WERI-Rb-1 (cell line): ENCODE measurements around the gene ABLIM3.

Experiments
- DNase-seq: peaks from one replicate; pipeline ENCODE4 v3.0.0-alpha.2; 2020
- H3K27ac ChIP-seq: fragments of 250-450 bp; sonication (Bioruptor Pico); 2 replicates; pipeline ENCODE4 v1.5.1; 2020; ENCODE audit warnings: mild to moderate bottlenecking, moderate library complexity
- H3K27me3 ChIP-seq: fragments of 250-450 bp; sonication (Bioruptor Pico); 2 replicates; pipeline ENCODE4 v1.5.1; 2021; ENCODE audit warnings: mild to moderate bottlenecking, low read depth, moderate library complexity; ENCODE audit not compliant: insufficient read depth, severe bottlenecking
- H3K36me3 ChIP-seq: fragments of 250-450 bp; sonication (Bioruptor Pico); 2 replicates; pipeline ENCODE4 v1.5.1; 2020; ENCODE audit warnings: mild to moderate bottlenecking, moderate library complexity
- H3K4me3 ChIP-seq: 2 replicates; pipeline ENCODE4 v1.5.1; 2011; ENCODE audit warnings: low read depth, mild to moderate bottlenecking, control low read depth, low read length
- H3K9me3 ChIP-seq: fragments of 250-450 bp; sonication (Bioruptor Pico); 2 replicates; pipeline ENCODE4 v1.5.1; 2021; ENCODE audit warnings: mild to moderate bottlenecking, moderate library complexity; ENCODE audit not compliant: severe bottlenecking
- CTCF ChIP-seq: IDR thresholded peaks from 2 replicates; pipeline ENCODE4 v1.5.1; 2011; ENCODE audit warnings: low read depth, mild to moderate bottlenecking, control low read depth, inconsistent platforms, low read length

ABLIM3 gene

DNA sequence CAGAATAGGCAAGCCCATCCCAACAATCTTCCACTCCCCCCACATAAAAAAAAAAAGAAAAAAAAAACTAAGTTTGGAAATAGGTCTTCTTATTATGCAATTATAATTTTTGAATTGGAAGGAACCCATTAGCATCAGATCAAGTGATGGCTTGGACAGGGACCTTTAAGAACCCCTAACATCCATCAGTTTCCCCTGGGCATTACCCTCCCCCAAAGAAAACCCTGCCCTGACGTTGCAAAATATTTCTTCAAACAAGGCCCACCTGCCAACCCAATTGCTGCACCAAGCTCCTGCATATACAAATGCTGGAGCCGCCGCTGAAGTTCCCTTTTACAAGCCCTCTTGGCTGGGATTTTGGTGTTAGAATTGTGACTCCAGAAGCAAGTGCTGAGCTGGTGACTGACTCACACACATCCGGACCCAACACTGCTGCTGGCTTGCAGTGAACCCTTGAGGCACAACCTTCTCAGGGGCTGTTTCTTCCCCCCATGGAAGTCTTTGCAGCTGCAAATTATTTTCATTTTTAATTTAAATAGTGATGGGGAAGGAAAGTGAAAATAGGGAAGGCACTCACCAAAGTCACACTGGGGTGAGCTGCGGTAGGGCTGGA lies 74.3 kb downstream of the ABLIM3 start:
- TF ChIP-seq CTCF = no peak
- no peak overlapping the region for H3K4me3 ChIP-seq
- no peak for DNase-seq
- no peaks in the 10 kb centered on the region for H3K36me3 ChIP-seq
- peaks cover 90% of the 10 kb centered on the region for H3K27me3 ChIP-seq
- no peak overlapping the region for H3K27ac ChIP-seq
- H3K9me3 ChIP-seq = no peaks in the 10 kb centered on the region

- peaks cover 90% of the 10 kb centered on the region for H3K27me3 ChIP-seq
- no peak overlapping the region for H3K4me3 ChIP-seq
- no peak overlapping the region for H3K27ac ChIP-seq
- no peaks in the 10 kb centered on the region for H3K36me3 ChIP-seq
- no peaks in the 10 kb centered on the region for H3K9me3 ChIP-seq
- TF ChIP-seq CTCF = no peak
- no peak for DNase-seq
Observed at GRCh38 chr5:149216496-149216895, 75.2 kb downstream of the ABLIM3 start.

DNA sequence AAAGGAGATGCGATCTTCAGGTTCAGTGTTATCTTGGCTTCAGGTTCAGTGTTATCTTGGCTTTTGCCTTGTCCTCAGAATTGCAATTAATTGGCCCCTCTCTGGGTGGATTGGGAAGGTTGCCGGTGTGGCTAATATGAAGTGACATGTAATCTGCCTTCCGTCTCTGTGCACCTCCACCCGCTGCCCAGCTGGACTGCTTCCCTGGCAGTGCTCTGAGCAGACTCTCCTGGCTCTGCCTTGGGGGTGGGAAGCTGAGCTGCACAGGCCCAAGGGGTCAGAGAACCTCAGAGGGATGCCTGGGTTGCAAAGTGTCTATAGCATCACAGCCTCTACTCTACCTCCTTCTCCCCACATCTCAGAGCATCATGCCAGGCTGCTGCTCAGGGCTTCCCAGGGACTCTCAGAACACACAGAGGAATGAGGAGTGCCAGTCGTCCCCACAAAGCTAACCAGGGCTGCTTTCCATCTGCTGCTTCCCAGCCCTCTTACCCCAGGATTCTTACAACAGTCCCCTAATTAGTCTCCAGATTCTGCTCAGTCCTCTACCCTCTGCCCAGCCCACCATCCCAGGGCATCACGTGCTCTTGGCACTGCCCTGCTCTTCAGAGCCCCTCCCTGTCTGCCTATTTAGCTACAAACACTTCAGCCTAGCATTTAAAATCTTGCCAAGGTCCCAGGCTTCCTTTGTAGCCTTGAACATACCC lies 76.0 kb downstream of the ABLIM3 start:
- peaks cover 88% of the 10 kb centered on the region for H3K27me3 ChIP-seq
- no peak for DNase-seq
- H3K4me3 ChIP-seq = no peak overlapping the region
- no peaks in the 10 kb centered on the region for H3K36me3 ChIP-seq
- no peak for TF ChIP-seq CTCF
- no peaks in the 10 kb centered on the region for H3K9me3 ChIP-seq
- no peak overlapping the region for H3K27ac ChIP-seq

DNA sequence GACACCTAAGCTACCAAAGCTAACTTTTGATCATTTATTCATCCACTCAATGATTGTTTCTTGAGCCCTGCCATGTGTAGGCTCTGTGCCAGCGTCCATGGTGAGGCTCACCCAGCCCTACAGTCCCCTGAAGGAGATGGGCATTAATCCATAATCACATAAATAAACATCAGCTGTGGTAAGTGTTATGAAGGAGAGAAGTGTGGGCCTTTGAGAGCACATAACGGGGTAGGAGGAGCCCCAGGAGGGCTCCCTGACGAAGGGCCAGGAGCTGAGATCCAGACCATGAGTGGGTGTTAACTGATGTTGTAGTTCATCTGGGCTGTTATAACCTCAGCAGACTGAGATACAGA lies 76.5 kb downstream of the ABLIM3 start:
- no peak overlapping the region for H3K27ac ChIP-seq
- no peaks in the 10 kb centered on the region for H3K9me3 ChIP-seq
- TF ChIP-seq CTCF = no peak
- no peak overlapping the region for H3K4me3 ChIP-seq
- no peak for DNase-seq
- H3K36me3 ChIP-seq = no peaks in the 10 kb centered on the region
- peaks cover 85% of the 10 kb centered on the region for H3K27me3 ChIP-seq

- no peak for TF ChIP-seq CTCF
- Histone ChIP-seq H3K9me3 (no peaks in the 10 kb centered on the region), H3K27me3 (peaks cover 80% of the 10 kb centered on the region), H3K36me3 (no peaks in the 10 kb centered on the region), H3K4me3 (no peak overlapping the region), H3K27ac (no peak overlapping the region)
- no peak for DNase-seq
Observed at GRCh38 chr5:149219584-149219983, 78.3 kb downstream of the ABLIM3 start.

DNA sequence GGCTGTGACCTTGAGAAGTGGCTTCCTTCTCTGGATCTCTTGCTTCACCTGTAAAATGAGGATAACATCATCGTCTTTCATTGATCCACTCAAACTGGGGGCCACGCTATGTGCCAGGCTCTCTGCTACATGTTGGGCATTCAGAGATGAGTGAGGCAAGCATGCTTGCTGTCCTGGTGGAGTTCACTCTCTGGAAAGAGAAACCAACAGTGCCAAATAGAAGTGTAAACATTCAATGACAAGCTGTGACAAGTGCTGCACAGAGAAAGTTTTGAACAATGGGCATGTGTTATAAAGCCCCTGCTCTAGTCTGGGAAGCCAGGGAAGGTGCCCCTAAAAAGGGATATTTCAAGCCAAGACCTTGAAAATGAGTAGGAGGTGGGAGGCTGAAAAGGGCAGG lies 79.5 kb downstream of the ABLIM3 start:
- Histone ChIP-seq H3K27me3 (peaks cover 75% of the 10 kb centered on the region), H3K36me3 (no peaks in the 10 kb centered on the region), H3K9me3 (no peaks in the 10 kb centered on the region), H3K27ac (no peak overlapping the region), H3K4me3 (no peak overlapping the region)
- no peak for TF ChIP-seq CTCF
- no peak for DNase-seq
